Renal cortex interstitium (tissue), 15 donors: ENCODE results near the gene MILR1. TPM values are rescaled to one million over a fixed set of nuclear protein-coding genes. Genes with fewer than 3 reads are reported as not detected.
"Not testable (repeated sequence)": the region's sequence is repeated elsewhere in the genome, so short reads cannot be mapped to it uniquely, and the experiment has no call there.

Experiments
- DNase-seq, 11 donors: peaks; one replicate each; pipeline ENCODE4 v3.0.0-alpha.2; 2013; ENCODE audit warnings: low read depth in 9 of 11, low spot score in 4 of 11; ENCODE audit errors: extremely low read depth in 1 of 11
- long read RNA-seq, 16 experiments: transcript quantifications; one replicate each; lab custom pipeline, GENCODE V29; 2026
- polyA plus RNA-seq, 3 donors: library from polyadenylated mRNA; unstranded; fragments of 120-200 nt; gene quantifications; one replicate each; pipeline ENCODE4 v1.2.1, GENCODE V29; 2013; ENCODE audit not compliant: insufficient read length in 3 of 3

Gene MILR1, protein sequence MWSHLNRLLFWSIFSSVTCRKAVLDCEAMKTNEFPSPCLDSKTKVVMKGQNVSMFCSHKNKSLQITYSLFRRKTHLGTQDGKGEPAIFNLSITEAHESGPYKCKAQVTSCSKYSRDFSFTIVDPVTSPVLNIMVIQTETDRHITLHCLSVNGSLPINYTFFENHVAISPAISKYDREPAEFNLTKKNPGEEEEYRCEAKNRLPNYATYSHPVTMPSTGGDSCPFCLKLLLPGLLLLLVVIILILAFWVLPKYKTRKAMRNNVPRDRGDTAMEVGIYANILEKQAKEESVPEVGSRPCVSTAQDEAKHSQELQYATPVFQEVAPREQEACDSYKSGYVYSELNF
- 1 to 10 TPM; 2.9 to 3.0 (median 2.9) TPM for polyA plus RNA-seq
- long read RNA-seq, donor 1, partial matches to known transcripts: 0 of 1 reads
- long read RNA-seq, donor 1, other reads (novel, unspliced or antisense): 0 of 1 reads
- long read RNA-seq, donor 2, partial matches to known transcripts: 0 of 1 reads
- long read RNA-seq, donor 2, other reads (novel, unspliced or antisense): 0 of 1 reads
- long read RNA-seq, donor 3, partial matches to known transcripts: 0 of 1 reads
- long read RNA-seq, donor 3, other reads (novel, unspliced or antisense): 0 of 1 reads
- long read RNA-seq, donor 4: 0 reads
- long read RNA-seq, donor 5: 0 reads
- long read RNA-seq, donor 6: 0 reads
- long read RNA-seq, donor 7: 0 reads
- long read RNA-seq, donor 8: 0 reads
- long read RNA-seq, donor 9: 0 reads
- long read RNA-seq, donor 10, partial matches to known transcripts: 0 of 1 reads
- long read RNA-seq, donor 10, other reads (novel, unspliced or antisense): 0 of 1 reads
- long read RNA-seq, donor 11, partial matches to known transcripts: 0 of 1 reads
- long read RNA-seq, donor 11, other reads (novel, unspliced or antisense): 0 of 1 reads
- long read RNA-seq, donor 12: 0 reads
- long read RNA-seq, donor 13: 0 reads
- long read RNA-seq, donor 14: 0 reads
- long read RNA-seq, donor 15, partial matches to known transcripts: 0 of 1 reads
- long read RNA-seq, donor 15, other reads (novel, unspliced or antisense): 0 of 1 reads
- long read RNA-seq, donor 16: 0 reads

DNA sequence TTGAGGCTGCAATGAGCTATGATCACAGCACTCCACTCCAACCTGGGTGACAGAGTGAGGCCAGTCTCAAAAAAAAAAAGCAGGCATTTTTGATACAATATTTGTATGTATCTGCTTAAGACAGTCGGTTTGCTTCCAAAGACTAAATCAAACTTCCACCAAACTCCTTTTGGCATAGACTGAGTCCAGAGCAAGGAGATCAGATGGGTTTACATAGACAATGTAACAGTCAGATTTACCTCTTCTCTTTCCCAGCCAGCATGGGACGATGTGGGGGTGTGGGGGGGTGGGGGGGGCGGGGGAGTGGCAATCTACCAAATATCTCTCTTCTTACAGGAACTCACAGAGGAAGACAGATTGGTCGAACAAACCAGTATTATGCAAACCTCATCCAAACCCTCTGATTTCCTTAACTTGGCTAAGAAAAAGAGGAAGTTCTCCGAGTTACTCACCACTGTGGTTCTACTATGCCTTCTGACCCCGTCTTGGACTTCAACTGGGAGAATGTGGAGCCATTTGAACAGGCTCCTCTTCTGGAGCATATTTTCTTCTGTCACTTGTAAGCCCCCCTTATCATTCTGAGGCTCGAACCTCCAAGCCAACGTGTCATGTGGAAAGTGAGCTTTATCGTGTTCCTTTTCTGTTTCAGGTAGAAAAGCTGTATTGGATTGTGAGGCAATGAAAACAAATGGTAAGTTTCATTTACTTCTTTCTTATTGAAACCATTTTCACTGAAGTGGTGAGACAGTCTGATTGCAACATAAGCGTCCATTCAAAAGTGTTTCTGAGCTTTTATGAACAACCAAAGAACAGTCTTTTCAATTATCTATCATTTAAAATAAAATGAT is at the start of gene MILR1:
Gene MILR1, plus strand, starts transcription at position 451 of the 848 bp plus-strand sequence. Its CDS starts 54 bp downstream, at position 505.
- no peak for DNase-seq

DNA sequence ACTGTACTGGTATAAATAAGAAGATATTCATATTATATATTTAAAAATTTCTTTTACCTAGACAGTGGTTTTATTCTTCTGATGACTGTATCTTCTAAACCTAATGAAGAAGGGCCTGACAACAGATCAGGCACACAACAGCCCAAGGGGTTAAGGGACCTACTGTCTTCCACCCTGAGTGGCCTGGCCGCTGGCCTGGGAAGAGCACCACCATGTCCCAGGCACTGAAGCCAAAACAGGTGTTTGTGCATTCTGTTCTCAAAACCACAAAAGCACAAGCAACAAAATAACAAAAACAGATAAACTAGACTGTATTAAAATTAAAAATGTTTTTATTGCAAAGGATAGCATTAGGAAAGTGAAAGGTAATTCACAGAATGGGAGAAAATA is 49.2 kb upstream of the MILR1 start:
- DNase-seq: no peak

DNA sequence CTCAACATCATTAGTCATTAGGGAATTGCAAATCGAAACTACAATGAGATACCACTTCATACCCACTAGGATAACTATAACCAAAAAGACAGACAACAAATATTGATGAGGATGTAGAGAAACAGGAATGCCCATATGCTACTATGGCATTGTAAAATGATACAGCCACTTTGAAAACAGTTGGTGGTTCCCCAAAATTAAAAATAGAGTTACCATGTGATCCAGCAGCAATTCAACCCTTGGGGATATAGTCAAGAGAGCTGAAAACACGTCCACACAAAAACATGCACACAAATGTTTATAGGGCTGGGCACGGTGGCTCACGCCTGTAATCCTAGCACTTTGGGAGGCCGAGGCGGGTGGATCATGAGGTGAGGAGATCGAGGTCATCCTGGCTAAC is 48.3 kb upstream of the MILR1 start:
- no peak for DNase-seq

DNA sequence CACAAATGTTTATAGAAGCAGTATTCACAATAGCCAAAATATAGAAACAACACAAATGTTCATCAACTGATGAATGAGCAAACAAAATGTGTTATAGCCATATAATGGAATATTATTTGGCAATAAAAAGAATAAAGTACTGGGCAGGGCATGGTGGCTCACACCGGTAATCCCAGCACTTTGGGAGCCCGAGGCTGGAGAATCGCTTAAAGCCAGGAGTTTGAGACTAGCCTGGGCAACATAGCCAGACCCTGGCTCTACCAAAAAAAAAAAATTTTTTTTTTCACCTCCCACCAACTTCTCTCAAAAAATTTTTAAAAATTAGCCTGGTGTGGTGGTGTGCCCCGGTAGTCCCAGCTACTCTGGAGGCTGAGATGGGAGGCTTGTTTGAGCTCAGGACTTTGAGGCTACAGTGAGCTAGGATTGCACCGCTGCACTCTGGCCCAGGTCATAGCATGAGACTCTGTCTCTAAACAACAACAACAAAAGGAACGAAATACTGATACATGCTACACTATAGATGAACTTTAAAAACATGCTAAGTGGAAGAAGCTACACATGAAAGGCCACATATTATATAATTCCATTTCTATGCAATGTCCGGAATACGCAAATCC is 47.6 kb upstream of the MILR1 start:
- no peak for DNase-seq

DNA sequence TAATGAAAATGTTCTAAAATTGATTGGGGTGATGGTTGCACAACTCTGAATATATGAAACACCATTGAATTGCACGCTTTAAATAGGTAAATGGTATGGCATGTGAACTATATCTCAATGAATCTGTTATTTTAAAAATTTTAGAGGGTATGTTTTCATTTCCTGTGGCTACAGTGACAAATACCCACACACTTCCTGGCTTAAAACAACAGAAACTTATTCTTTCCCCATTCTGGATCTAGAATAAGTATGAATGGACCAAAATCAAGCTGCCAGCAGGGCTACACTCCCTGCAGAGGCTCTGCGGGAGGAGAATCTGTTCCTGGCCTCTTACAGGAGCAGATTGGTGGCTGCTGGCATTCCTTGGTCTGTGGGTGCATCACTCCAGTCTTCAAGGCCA is 47.0 kb upstream of the MILR1 start:
- DNase-seq: no peak

DNA sequence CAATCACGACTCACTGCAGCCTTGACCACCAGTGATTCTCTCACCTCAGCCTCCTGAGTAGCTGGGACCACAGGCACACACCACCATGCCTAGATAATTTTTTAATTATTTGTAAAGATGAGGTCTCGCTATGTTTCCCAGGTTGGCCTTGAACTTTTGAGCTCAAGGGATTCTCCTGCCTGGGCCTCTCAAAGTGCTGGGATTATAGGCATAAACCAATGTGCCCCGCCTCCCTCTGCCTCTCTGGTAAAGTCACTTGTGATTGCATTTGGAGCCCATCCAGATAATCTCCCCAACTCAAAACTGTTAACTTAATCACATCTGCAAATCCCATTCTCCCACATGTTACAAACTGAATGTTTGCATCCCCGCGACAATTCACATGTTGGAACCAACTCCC is 46.4 kb upstream of the MILR1 start:
- no peak for DNase-seq

DNA sequence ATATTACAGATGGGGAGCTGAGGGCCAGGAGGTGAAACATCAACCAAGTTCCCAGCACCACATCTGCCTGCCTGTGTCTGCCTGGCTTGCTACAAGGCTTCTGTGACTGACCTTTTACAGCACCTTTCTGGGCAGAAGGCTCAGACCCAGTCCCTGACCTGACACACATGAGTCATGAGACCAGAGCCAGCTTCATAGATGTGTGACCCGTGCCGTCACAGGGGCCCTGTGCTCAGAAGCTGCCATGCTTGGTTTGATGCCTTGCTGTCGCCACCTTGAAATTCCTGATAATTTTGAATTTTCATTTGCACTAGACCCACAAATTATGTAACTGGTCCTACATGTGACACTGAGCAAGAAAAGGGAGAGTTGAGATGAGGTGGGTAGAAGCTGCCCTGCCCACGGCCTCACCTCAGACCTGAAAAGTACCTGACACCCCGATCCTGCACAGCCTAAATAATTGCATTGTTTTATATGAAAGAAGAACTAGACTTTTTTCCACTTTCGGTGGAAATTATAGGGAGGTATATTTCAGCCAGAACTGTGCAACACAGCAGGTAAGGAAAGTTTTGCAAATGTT is 44.9 kb upstream of the MILR1 start:
- DNase-seq: no peak

DNA sequence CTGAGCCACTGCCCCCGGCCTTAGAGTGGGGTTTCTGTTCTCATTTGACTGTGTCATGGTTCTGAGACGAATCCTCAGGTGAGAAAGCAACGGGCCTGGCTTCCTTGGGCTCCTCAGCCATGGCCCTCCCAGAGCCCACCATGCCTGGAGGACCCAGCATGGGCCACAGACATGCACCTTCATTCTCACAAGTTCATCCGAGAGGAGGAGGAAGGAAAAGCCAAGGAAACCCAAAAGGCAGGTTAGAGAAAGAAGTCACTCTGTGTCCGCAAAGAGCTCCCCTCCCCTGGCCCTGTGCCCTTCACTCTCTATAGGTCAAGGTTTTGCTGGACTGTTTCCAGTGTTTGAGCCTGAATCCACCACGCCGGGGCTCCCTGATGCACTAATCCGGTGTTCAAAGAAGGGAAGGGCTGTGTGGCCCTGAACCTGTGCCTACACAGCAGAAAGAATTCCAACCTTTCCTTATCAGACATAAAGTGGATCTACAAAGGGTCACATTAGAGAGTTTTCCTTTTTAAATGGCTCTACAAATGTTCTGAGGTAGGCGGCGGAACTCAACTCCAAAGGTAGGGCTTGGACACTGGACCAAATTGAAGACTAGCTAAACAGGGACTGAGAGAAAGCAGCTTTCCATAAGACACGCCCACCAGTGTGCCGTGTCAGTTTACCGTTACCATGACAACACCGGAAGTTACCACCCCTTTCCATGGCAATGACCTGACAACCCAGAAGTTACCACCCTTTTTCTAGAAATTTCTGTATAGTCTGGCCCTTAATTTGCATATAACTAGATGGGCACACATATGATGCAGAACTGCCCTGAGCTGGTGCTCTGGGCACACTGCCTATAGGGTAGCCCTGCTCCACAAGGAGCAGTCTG is 42.4 kb upstream of the MILR1 start:
- no peak for DNase-seq

DNA sequence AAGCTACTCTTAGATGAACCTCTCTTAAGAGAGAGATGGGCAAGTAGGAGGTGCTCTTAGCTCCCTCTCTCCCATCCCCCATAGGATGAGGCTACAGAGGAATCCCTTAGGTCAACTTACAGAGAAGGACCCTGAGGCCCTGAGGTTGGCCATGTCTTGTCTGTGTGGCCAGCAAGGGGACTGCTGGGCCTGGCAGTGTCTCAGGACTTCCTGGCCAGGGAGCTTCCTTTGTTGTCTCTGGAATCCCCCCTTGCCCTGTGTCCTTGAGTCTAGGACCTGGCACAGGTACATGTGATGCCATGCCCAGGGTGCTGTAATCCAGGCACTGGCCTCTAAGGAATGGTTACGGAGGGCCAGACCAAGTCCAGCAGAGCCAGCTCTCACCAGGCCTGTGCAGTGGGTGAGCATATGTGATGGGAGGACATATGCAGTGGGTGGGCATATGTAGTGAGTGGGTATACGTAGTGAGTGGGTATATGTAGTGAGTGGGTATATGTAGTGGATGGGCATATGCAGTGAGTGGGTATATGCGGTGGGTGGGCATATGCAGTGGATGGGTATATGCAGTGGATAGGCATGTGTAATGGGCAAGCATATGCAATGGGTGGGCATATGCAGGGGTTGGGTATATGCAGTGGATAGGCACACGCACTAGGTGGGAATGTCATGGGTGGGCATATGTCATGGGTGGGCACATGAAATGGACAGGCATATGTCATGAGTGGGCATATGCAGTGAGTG is 38.0 kb upstream of the MILR1 start:
- no peak for DNase-seq

DNA sequence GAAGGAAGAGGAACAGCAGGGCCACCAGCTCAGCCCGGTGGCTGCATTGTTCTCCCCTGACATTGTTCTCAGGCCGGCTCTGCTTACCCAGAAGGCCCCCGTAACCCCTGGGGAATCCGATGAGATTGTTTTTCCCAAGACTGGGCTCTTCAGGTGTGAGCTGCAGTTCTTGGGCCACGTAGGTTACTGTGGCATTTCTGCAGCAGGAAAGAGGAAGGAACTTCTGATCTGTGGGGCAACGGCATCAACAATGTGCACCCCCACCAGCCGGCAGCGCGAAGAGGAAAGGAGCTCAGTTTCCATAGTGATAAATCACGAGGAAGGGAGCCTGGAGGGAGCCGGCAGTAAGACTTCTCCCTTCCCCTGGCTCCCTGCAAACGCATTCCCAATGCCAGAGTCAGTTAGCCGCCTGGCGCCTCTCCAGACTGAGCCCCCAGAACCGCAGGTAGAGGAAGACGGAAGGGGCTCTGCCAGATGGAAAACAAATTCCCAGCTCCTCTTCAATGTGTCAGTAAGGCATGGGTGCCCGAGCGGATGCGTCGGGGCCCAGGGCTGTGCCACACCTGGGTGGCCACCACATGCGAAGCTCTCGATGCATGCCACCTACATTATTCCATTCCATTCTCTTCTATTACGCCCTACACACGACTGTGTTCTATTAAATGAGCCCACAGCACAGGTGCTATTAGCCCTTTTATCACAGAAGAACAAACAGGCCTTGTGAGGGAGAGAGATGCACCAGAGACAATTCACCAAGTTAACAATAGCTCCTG is 36.7 kb upstream of the MILR1 start:
- DNase-seq: peak in 6 of 11 donors; percentile 23 to 43 (median 38)

DNA sequence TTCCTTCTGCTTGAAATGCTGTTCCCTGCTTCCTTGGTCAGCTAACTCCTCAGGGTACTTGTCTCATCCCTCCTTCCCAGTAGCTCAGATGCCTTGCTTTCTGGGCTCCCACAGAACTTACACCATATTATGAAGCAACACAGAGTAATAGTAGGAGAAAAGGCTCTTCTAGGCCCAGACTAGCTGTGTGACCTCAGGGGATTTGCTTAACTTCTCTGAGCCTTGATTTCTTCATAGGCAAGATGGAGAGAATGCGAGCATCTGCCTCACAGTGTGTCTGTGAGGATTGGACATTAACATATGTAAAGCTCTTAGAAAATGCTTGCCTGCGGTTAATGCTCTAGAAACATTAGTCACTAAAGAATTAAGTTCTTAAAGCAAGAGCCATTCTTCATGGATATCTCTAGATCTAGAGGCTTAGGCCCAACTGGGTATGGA is 36.0 kb upstream of the MILR1 start:
- DNase-seq: no peak

DNA sequence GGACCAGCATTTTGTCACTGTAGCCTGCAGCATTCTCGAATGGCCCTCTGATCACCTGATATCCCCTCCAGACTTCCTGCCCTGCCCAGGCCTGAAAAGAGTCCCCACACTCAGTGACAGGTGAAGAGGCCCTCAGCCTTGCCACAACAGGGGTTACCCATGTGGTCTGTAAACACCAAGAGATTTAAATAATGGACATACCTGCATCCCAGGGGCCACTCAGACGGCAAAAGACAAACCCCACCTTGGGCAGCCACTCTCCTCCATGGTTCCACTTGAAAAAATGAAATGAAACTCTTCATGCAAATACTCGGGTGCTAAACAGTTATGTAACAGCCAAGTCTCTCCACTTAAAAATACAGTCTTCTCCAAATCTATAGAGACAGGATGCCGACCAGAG is 35.4 kb upstream of the MILR1 start:
- DNase-seq: no peak

DNA sequence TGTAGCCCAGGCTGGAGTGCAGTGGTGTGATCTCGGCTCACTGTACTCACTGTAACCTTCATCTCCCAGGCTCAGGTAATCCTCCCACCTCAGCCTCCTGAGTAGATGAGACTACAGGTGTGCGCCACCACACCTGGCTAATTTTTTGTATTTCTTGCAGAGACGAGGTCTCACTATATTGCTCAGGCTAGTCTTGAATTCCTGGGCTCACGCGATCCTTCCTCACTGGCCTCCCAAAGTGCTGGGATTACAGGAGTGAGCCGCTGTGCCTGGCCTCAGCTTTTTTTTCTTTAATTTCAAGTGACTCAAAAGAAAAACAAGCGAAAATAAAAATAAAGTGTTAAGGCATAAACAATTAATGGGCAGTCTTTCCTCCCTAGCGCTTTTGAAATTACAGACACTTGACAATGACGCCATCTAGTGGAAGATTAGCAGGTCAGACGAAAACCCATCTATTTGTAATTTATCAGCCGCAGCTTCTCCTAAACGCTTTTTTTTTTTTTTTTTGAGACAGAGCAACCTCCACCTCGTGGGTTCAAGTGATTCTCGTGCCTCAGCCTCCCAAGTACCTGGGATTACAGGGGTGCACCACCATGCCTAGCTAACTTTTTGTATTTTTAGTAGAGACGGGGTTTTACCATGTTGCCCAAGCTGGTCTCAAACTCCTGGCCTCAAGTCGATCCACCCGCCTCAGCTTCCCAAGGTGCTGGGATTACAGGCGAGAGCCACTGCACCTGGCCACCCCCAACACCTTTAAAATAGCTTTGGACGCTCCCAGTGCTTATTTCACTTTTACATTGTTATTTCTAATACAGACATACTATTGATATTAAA is 30.2 kb upstream of the MILR1 start:
- peak in 7 of 11 donors; percentile 31 to 73 (median 45) for DNase-seq

DNA sequence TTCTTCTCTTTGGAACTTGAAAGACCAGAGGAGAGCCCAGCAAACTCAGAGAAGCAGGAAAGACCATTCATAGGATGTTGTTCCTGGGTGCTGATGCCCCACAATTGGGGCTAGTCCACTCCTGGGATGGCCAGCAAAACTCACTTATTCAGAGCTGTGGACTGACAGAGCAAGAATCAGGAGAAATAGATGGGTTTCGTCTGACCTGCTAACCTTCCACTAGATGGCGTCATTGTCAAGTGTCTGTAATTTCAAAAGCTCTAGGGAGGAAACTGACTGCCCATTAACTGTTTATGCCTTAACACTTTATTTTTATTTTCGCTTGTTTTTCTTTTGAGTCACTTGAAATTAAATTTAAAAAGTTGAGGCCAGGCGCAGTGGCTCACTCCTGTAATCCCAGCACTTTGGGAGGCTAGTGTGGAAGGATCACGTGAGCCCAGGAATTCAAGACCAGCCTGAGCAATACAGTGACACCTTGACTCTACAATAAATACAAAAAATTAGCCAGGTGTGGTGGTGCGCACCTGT is 28.7 kb upstream of the MILR1 start:
- peak in 9 of 11 donors; percentile 53 to 72 (median 58) for DNase-seq

DNA sequence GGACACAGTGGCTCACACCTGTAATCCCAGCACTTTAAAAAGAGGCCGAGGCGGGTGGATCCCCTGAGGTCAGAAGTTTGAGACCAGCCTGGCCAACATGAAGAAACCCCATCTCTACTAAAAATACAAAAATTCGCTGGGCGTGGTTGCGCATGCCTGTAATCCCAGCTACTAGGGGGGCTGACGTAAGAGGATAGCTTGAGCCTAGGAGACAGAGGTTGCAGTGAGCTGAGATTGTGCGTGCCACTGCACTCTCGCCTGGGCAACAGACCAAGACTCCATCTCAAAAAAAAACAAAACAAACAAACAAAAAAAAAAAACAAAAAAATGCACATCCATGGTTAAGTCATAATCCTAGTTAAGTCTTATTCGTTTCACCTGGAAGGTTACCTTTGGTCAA is 26.8 kb upstream of the MILR1 start:
- DNase-seq: not testable (repeated sequence)
